Tibial nerve (tissue), 4 donors: ENCODE data around the gene SUPT5H. TPM values are rescaled to one million over a fixed set of nuclear protein-coding genes. Genes with fewer than 3 reads are reported as not detected.

ENCODE experiments used
- DNase-seq, 2 donors: peaks; one replicate each; pipeline ENCODE4 v3.0.0-alpha.2; 2019; ENCODE audit warnings: low spot score in 2 of 2
- H3K27ac ChIP-seq, 4 donors: fragments of 200-600 bp; sonication (generic) in 3 of 4; one replicate each; pipeline ENCODE4 v1.5.1; 2017 to 2019; ENCODE audit warnings: mild to moderate bottlenecking in 1 of 4
- H3K27me3 ChIP-seq, 2 donors: fragments of 200-600 bp; sonication (generic) in 1 of 2; one replicate each; pipeline versions ENCODE4 v1.5.1 to v1.6.0; 2017 to 2019
- H3K36me3 ChIP-seq, 3 donors: fragments of 200-600 bp; sonication (generic); one replicate each; pipeline ENCODE4 v1.5.1; 2018 to 2019
- H3K4me1 ChIP-seq, 4 donors: fragments of 200-600 bp; sonication (generic) in 3 of 4; one replicate each; pipeline ENCODE4 v1.5.1; 2017 to 2019
- H3K4me3 ChIP-seq, 4 donors: fragments of 200-600 bp; sonication (generic) in 3 of 4; one replicate each; pipeline ENCODE4 v1.5.1; 2017 to 2019; ENCODE audit warnings: mild to moderate bottlenecking in 1 of 4, moderate library complexity in 1 of 4
- H3K9me3 ChIP-seq, 4 donors: fragments of 200-600 bp; sonication (generic) in 3 of 4; one replicate each; pipeline ENCODE4 v1.5.1; 2017 to 2019
- EP300 ChIP-seq, 2 donors: sonication (generic); formaldehyde crosslinking; IDR thresholded peaks; one replicate each; pipeline ENCODE4 v1.6.1; 2017; ENCODE audit warnings: antibody characterized with exemption in 2 of 2, mild to moderate bottlenecking in 1 of 2
- POLR2A ChIP-seq, 2 donors: fragments of 450-650 bp; IDR thresholded peaks; one replicate each; pipeline ENCODE4 v1.6.1; 2017; ENCODE audit warnings: antibody characterized with exemption in 2 of 2, mild to moderate bottlenecking in 2 of 2, moderate library complexity in 2 of 2
- WGBS, 2 donors: methylation state at CpG; one replicate each; pipeline ENCODE4 v1.1.5; 2018; 5-methylcytosine and 5-hydroxymethylcytosine counted together
- total RNA-seq, 4 donors: library from RNA; depleted of rRNA; stranded (reverse); fragments of >200 nt; gene quantifications; one replicate each; pipeline ENCODE4 v1.1.0, GENCODE V29; 2016
- TF ChIP-seq, protein P1 (sequence below), 5 experiments: fragments of 200-600 bp in 3 of 5; fragments of 450-650 bp in 2 of 5; sonication (generic) in 3 of 5; IDR thresholded peaks; one replicate each; pipeline ENCODE4 v1.5.1; 2016 to 2019; ENCODE audit warnings: antibody characterized with exemption in 5 of 5, mild to moderate bottlenecking in 3 of 5, moderate library complexity in 2 of 5

The SUPT5H gene
- total RNA-seq, 4 donors from 2014 or later, result 94.4 to 120 (median 106) TPM

DNA sequence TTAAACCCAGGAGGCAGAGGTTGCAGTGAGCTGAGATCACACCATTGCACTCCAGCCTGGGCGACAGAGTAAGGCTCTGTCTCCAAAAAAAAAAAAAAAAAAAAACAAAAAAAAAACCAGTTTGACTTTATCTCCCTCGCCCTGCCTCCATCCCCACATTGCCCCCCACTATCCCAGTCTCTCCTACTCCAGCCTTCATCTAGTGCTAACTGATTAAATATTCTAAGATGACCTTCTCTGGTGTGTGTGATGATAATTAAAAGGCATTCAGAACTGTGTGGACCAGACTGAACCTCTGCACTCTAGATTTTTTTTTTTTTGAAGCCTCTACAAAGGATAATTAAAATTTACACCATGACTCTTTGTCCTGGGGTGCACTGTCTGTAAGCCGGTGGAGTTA, 47.4 kb downstream of the SUPT5H start:
- peaks cover 0 to 46% (median 19%) of the 10 kb centered on the region in 3 donors for H3K36me3 ChIP-seq
- no peak overlapping the region for H3K4me3 ChIP-seq
- peaks cover 0 to 3% (median under 1%) of the 10 kb centered on the region in 4 donors for H3K4me1 ChIP-seq
- no peak for TF ChIP-seq POLR2A (IDR thresholded peaks at IDR 0.05)
- no peak for TF ChIP-seq EP300 (IDR thresholded peaks at IDR 0.05)
- TF ChIP-seq, protein P1, sequence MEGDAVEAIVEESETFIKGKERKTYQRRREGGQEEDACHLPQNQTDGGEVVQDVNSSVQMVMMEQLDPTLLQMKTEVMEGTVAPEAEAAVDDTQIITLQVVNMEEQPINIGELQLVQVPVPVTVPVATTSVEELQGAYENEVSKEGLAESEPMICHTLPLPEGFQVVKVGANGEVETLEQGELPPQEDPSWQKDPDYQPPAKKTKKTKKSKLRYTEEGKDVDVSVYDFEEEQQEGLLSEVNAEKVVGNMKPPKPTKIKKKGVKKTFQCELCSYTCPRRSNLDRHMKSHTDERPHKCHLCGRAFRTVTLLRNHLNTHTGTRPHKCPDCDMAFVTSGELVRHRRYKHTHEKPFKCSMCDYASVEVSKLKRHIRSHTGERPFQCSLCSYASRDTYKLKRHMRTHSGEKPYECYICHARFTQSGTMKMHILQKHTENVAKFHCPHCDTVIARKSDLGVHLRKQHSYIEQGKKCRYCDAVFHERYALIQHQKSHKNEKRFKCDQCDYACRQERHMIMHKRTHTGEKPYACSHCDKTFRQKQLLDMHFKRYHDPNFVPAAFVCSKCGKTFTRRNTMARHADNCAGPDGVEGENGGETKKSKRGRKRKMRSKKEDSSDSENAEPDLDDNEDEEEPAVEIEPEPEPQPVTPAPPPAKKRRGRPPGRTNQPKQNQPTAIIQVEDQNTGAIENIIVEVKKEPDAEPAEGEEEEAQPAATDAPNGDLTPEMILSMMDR (IDR thresholded peaks at IDR 0.05), result no peak
- no peak overlapping the region for H3K27ac ChIP-seq
- no peak for DNase-seq
- no peaks in the 10 kb centered on the region for H3K9me3 ChIP-seq
- WGBS, 2 donors, result 66 to 79% methylated on average over 3 of the region's 3 CpGs
- H3K27me3 ChIP-seq, result peaks cover 0 to 22% of the 10 kb centered on the region in 2 donors

DNA sequence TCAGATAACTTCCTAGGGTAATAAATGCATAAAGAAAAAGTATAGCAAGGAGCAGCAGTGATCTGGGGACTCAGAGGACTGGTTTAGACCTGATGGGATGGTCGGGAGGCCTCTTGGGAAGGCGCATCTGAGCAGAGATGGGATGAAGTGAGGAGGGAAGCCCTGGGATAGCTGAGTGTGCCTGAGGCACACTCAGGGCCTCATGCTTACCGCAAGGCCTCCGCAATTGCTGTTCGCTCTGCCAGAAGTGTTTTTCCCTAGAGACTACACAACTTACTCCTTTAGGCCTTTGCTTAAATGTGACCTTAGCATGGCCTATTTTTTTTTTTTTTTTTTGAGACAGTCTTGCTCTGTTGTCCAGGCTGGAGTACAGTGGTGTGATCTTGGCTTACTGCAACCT, 49.3 kb downstream of the SUPT5H start:
- peaks cover 0 to 28% (median 5%) of the 10 kb centered on the region in 3 donors for H3K36me3 ChIP-seq
- H3K27me3 ChIP-seq, result peaks cover 0 to 41% of the 10 kb centered on the region in 2 donors
- no peak overlapping the region for H3K27ac ChIP-seq
- peaks cover 0 to 18% (median 10%) of the 10 kb centered on the region in 4 donors for H3K4me1 ChIP-seq
- no peak overlapping the region for H3K4me3 ChIP-seq
- no peaks in the 10 kb centered on the region for H3K9me3 ChIP-seq
- TF ChIP-seq EP300 (IDR thresholded peaks at IDR 0.05), result no peak
- TF ChIP-seq, protein P1 (IDR thresholded peaks at IDR 0.05), result no peak
- no peak for DNase-seq
- 57 to 67% methylated on average over 5 of the region's 5 CpGs for WGBS, 2 donors

DNA sequence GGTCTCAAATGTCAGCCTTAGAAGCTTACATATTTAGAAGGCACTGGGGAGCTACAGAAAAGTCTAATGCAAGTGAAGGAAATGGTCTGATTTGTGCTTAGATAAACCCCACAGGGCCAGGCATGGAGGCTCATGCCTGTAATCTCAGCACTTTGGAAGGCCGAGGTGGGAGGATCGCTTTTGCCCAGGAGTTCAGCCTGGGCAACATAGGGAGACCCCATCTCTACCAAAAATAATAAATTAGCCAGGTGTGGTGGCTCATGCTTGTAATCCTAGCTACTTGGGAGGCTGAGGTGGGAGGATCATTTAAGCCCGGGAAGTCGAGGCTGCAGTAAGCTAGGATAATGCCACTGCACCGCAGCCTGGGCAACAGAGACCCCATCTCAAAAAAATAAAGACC, 50.7 kb downstream of the SUPT5H start:
- TF ChIP-seq EP300 (IDR thresholded peaks at IDR 0.05) (no peak), POLR2A (IDR thresholded peaks at IDR 0.05) (no peak)
- TF ChIP-seq, protein P1 (IDR thresholded peaks at IDR 0.05), result no peak
- H3K4me3 ChIP-seq, result no peak overlapping the region
- peaks cover 0 to 14% (median 0%) of the 10 kb centered on the region in 3 donors for H3K36me3 ChIP-seq
- WGBS, 2 donors, result 63 to 70% methylated on average over 5 of the region's 5 CpGs
- H3K9me3 ChIP-seq, result no peaks in the 10 kb centered on the region
- no peak for DNase-seq
- H3K4me1 ChIP-seq, result peaks cover 0 to 18% (median 10%) of the 10 kb centered on the region in 4 donors
- H3K27ac ChIP-seq, result no peak overlapping the region
- peaks cover 0 to 55% of the 10 kb centered on the region in 2 donors for H3K27me3 ChIP-seq

DNA sequence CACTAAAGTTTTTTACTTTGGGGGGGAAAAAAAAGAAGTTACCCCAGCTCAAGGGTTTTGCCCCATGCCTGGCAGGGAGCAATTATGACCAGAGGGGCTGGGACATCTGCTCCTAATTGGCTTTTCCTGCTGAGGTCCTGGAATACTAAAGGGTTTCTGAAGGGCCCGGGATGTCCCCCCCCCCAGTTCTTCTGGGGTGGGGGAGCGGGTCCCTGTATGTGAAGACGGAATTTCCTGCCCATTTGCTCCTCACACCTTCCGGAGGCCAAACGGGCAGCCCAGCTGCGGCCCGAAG, 52.3 kb downstream of the SUPT5H start:
- no peak for TF ChIP-seq EP300 (IDR thresholded peaks at IDR 0.05)
- TF ChIP-seq, protein P1 (IDR thresholded peaks at IDR 0.05), result no peak
- TF ChIP-seq POLR2A (IDR thresholded peaks at IDR 0.05), result no peak
- peaks cover 0 to 21% (median 10%) of the 10 kb centered on the region in 4 donors for H3K4me1 ChIP-seq
- no peak for DNase-seq
- H3K4me3 ChIP-seq, result peak overlapping the region in 1 of 4 donors; percentile 12
- peaks cover 0 to 64% of the 10 kb centered on the region in 2 donors for H3K27me3 ChIP-seq
- no peak overlapping the region for H3K27ac ChIP-seq
- H3K36me3 ChIP-seq, result no peaks in the 10 kb centered on the region
- H3K9me3 ChIP-seq, result peaks cover 0 to 1% (median 0%) of the 10 kb centered on the region in 4 donors
- 0 to 5% methylated on average over 5 to 6 of the region's 7 CpGs for WGBS, 2 donors

DNA sequence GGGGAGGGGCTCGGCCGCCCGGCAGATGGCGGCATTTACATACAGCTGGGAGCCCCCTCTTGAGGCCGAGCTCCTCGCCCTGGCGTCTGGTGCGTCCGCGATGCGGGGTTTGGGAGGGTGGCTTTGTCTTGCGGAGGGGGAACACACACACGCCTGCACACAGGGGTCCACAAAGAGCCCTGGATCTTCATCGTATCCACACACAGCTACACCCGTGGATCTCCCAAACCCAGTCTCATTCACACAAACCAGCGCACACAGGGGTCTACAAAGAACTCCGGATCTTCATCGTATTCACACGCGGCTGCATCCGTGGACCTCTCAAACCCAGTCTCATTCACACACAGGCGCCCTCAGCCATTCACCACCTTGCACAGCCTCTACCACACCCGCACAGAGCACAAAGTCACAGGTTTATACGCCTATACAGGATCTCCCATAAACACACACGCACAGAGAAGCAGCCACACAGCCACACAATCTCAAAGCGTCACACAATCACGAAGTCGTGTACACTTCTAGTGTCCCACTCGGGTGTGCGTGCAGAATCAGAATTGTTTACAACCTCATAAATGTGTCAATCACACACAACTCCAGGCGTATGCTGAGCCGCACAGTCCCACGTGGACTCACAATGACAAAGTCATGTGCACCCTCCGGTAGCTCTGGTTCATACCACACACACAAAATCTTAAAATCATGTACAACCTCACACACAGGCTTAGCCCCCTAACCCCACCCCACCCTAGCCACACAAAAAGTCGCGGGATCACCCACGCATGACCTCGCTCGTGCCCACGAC, 52.8 kb downstream of the SUPT5H start:
- TF ChIP-seq EP300 (IDR thresholded peaks at IDR 0.05), result no peak
- TF ChIP-seq, protein P1 (IDR thresholded peaks at IDR 0.05), result peak in 2 of 5 experiments; percentile 4 to 27
- Histone ChIP-seq H3K27ac (no peak overlapping the region), H3K4me1 (peaks cover 0 to 26% (median 10%) of the 10 kb centered on the region in 4 donors), H3K4me3 (peak overlapping the region in 1 of 4 donors; percentile 12), H3K9me3 (peaks cover 0 to 3% (median 0%) of the 10 kb centered on the region in 4 donors), H3K36me3 (no peaks in the 10 kb centered on the region), H3K27me3 (peaks cover 0 to 67% of the 10 kb centered on the region in 2 donors)
- WGBS, 2 donors, result 1% methylated on average over 36 of the region's 40 CpGs
- DNase-seq, result no peak
